ENCODE results near the gene DLD.
"Not testable (repeated sequence)": the region's sequence is repeated elsewhere in the genome, so short reads cannot be mapped to it uniquely, and the experiment has no call there.

DLD gene

GRCh38 chr7:107945332-107945731, 54.3 kb downstream of the DLD start:
- no peak for DNase-seq (ENCODE audit: low read depth)

GRCh38 chr7:107946451-107946850, 55.5 kb downstream of the DLD start:
- DNase-seq (ENCODE audit: low read depth) = no peak

- no peak for DNase-seq (ENCODE audit: low read depth)
These were observed 55.9 kb downstream of the DLD start for GRCh38 chr7:107946881-107947280.

GRCh38 chr7:107948645-107949442, 57.9 kb downstream of the DLD start:
- no peak for DNase-seq (ENCODE audit: low read depth)

GRCh38 chr7:107949443-107949935, 58.5 kb downstream of the DLD start:
- DNase-seq (ENCODE audit: low read depth) = no peak

GRCh38 chr7:107951172-107951787, 60.3 kb downstream of the DLD start:
- no peak for DNase-seq (ENCODE audit: low read depth)

GRCh38 chr7:107951896-107952295, 60.9 kb downstream of the DLD start:
- no peak for DNase-seq (ENCODE audit: low read depth)

- no peak for DNase-seq (ENCODE audit: low read depth)
These were observed 62.4 kb downstream of the DLD start for GRCh38 chr7:107953265-107953923.

GRCh38 chr7:107953924-107954303, 62.9 kb downstream of the DLD start:
- no peak for DNase-seq (ENCODE audit: low read depth)

GRCh38 chr7:107955394-107955793, 64.4 kb downstream of the DLD start:
- no peak for DNase-seq (ENCODE audit: low read depth)

GRCh38 chr7:107956950-107957349, 66.0 kb downstream of the DLD start:
- not testable (repeated sequence) for DNase-seq (ENCODE audit: low read depth)

GRCh38 chr7:107957436-107957835, 66.5 kb downstream of the DLD start:
- DNase-seq (ENCODE audit: low read depth) = no peak

- no peak for DNase-seq (ENCODE audit: low read depth)
These were observed 68.0 kb downstream of the DLD start for GRCh38 chr7:107958764-107959526.

GRCh38 chr7:107959527-107959898, 68.5 kb downstream of the DLD start:
- no peak for DNase-seq (ENCODE audit: low read depth)

GRCh38 chr7:107960272-107960671, 69.3 kb downstream of the DLD start:
- no peak for DNase-seq (ENCODE audit: low read depth)

- DNase-seq (ENCODE audit: low read depth) = no peak
These were observed 70.4 kb downstream of the DLD start for GRCh38 chr7:107961405-107961804.

- no peak for DNase-seq (ENCODE audit: low read depth)
These were observed 71.8 kb downstream of the DLD start for GRCh38 chr7:107962817-107963216.

GRCh38 chr7:107964510-107964909, 73.5 kb downstream of the DLD start:
- no peak for DNase-seq (ENCODE audit: low read depth)

GRCh38 chr7:107966711-107967110, 75.7 kb downstream of the DLD start:
- DNase-seq (ENCODE audit: low read depth) = no peak

- DNase-seq (ENCODE audit: low read depth) = no peak
These were observed 76.4 kb downstream of the DLD start for GRCh38 chr7:107967420-107967819.

- DNase-seq (ENCODE audit: low read depth) = no peak
These were observed 77.5 kb downstream of the DLD start for GRCh38 chr7:107968449-107968848.

GRCh38 chr7:107969856-107970255, 78.9 kb downstream of the DLD start:
- no peak for DNase-seq (ENCODE audit: low read depth)
